Measurements from ENCODE around the gene MAST1.

DNA sequence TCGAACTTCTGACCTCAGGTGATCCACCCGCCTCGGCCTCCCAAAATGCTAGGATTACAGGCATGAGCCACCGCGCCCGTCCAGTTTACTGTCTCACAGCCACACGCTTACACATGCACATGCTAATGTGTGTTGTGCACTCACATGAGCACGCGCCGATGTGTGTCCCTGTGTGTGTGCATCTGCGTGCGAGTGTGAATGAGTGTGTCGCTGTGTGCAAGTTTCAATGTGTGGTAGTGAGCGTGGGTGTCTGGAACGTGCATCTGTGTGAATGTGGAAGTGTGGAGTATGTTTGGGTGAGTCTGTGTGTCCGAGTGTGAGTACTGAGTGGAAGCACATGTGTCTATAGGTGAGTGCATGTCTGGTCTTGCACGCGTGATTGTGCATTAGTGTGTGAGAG is 4.2 kb downstream of the MAST1 start:
- TF ChIP-seq EHMT2 (IDR thresholded peaks at IDR 0.05; ENCODE audit: low read depth) (no peak), CTCF (IDR thresholded peaks at IDR 0.05) (no peak), RAD21 (conservative IDR thresholded peaks at IDR 0.05 in 1 of 2, IDR thresholded peaks at IDR 0.05 in 1 of 2) (no peak), MAX (IDR thresholded peaks at IDR 0.05) (no peak), REST (IDR thresholded peaks at IDR 0.05) (no peak), JUN (IDR thresholded peaks at IDR 0.05) (no peak), ESRRA (IDR thresholded peaks at IDR 0.05; ENCODE audit: borderline replicate concordance, low read length) (no peak), EP300 (IDR thresholded peaks at IDR 0.05) (no peak)
- TF ChIP-seq, protein P1, sequence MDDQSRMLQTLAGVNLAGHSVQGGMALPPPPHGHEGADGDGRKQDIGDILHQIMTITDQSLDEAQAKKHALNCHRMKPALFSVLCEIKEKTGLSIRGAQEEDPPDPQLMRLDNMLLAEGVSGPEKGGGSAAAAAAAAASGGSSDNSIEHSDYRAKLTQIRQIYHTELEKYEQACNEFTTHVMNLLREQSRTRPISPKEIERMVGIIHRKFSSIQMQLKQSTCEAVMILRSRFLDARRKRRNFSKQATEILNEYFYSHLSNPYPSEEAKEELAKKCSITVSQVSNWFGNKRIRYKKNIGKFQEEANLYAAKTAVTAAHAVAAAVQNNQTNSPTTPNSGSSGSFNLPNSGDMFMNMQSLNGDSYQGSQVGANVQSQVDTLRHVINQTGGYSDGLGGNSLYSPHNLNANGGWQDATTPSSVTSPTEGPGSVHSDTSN (IDR thresholded peaks at IDR 0.05): no peak

All from A549 (cell line).